Suprapubic skin (tissue), 3 donors: ENCODE results near the gene ARMH1.

Experiments used
- POLR2A ChIP-seq, 2 donors: fragments of 450-650 bp; IDR thresholded peaks; one replicate each; pipeline ENCODE4 v1.6.1; 2017; ENCODE audit warnings: antibody characterized with exemption in 2 of 2, mild to moderate bottlenecking in 2 of 2, moderate library complexity in 2 of 2
- TF ChIP-seq, protein P1 (sequence below), 2 donors: fragments of 200-600 bp in 1 of 2; fragments of 450-650 bp in 1 of 2; sonication (generic) in 1 of 2; IDR thresholded peaks; one replicate each; pipeline ENCODE4 v1.5.1; 2016 to 2019; ENCODE audit warnings: antibody characterized with exemption in 2 of 2, mild to moderate bottlenecking in 1 of 2, moderate library complexity in 1 of 2

DNA sequence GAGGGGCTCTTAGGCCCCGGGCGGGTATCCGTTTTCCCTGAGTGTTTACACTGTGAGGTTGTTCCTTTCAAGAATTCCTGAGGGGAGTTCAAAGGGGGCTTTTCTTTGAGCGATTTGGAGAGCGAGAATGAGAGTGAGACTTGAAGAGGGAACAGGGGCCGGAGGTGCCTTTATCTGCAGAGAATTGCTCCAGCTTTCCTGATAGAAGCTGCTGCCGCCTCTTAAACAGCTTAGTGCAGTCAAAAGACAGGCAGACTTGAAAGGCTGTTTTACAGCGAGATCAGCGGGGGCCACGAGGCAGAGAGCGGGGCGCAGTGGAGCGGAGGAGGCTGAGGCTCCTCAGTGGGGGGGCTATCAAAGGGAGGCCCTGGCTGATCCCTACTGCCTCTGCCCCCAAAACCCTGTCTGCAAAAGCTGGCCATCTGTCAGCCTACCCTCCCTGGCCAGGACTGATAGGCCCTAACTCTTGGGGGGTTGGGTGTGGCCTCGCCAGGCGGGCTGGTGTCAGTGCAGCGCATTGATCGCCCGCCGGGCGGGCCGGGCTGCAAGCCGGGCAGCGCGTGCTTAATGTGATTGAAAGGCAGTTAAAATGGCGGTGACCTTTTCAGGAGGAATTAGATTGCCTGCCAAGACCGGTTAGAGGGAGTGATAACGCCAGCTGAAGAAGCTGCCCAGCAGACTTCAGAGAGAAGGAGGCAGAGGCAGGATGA lies 36.7 kb upstream of the ARMH1 start:
- TF ChIP-seq, protein P1, sequence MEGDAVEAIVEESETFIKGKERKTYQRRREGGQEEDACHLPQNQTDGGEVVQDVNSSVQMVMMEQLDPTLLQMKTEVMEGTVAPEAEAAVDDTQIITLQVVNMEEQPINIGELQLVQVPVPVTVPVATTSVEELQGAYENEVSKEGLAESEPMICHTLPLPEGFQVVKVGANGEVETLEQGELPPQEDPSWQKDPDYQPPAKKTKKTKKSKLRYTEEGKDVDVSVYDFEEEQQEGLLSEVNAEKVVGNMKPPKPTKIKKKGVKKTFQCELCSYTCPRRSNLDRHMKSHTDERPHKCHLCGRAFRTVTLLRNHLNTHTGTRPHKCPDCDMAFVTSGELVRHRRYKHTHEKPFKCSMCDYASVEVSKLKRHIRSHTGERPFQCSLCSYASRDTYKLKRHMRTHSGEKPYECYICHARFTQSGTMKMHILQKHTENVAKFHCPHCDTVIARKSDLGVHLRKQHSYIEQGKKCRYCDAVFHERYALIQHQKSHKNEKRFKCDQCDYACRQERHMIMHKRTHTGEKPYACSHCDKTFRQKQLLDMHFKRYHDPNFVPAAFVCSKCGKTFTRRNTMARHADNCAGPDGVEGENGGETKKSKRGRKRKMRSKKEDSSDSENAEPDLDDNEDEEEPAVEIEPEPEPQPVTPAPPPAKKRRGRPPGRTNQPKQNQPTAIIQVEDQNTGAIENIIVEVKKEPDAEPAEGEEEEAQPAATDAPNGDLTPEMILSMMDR (IDR thresholded peaks at IDR 0.05): no peak
- no peak for TF ChIP-seq POLR2A (IDR thresholded peaks at IDR 0.05)
